ENCODE measurements around the gene MMP12. TPM values are rescaled to one million over a fixed set of nuclear protein-coding genes. Genes with fewer than 3 reads are reported as not detected.

The MMP12 gene
- total RNA-seq, 2 experiments from 2014 or later = not detected

- no peak overlapping the region for H3K27ac Mint-ChIP-seq
- no peaks in the 10 kb centered on the region for H3K9me3 Mint-ChIP-seq
- Histone ChIP-seq H3K27ac (ENCODE audit: low read depth in 1 of 2, low read length in 2 of 2) (no peak overlapping the region), H3K9me3 (ENCODE audit: control insufficient read depth in 1 of 2, insufficient read depth in 1 of 2, low read length in 2 of 2) (no peaks in the 10 kb centered on the region), H3K27me3 (ENCODE audit: control insufficient read depth in 1 of 2, insufficient read depth in 2 of 2, low read length in 2 of 2) (no peaks in the 10 kb centered on the region), H3K36me3 (ENCODE audit: insufficient read depth, low read length) (no peaks in the 10 kb centered on the region), H3K4me1 (ENCODE audit: insufficient read depth, low read length) (no peaks in the 10 kb centered on the region), H3K4me3 (ENCODE audit: low read length) (no peak overlapping the region)
- peaks cover 1% of the 10 kb centered on the region for H3K27me3 Mint-ChIP-seq
- no peak for ATAC-seq (ENCODE audit: poor library complexity)
- no peak overlapping the region for H3K4me3 Mint-ChIP-seq
- ChIA-PET CTCF (no interaction called here), POLR2A (no interaction called here)
- TF ChIP-seq, protein P1, sequence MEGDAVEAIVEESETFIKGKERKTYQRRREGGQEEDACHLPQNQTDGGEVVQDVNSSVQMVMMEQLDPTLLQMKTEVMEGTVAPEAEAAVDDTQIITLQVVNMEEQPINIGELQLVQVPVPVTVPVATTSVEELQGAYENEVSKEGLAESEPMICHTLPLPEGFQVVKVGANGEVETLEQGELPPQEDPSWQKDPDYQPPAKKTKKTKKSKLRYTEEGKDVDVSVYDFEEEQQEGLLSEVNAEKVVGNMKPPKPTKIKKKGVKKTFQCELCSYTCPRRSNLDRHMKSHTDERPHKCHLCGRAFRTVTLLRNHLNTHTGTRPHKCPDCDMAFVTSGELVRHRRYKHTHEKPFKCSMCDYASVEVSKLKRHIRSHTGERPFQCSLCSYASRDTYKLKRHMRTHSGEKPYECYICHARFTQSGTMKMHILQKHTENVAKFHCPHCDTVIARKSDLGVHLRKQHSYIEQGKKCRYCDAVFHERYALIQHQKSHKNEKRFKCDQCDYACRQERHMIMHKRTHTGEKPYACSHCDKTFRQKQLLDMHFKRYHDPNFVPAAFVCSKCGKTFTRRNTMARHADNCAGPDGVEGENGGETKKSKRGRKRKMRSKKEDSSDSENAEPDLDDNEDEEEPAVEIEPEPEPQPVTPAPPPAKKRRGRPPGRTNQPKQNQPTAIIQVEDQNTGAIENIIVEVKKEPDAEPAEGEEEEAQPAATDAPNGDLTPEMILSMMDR (IDR thresholded peaks at IDR 0.05) = no peak
- H3K4me1 Mint-ChIP-seq (ENCODE audit: low read depth) = peaks cover 1% of the 10 kb centered on the region
- DNase-seq = no peak
- H3K36me3 Mint-ChIP-seq (ENCODE audit: low read depth) = no peaks in the 10 kb centered on the region
- intact Hi-C loops (cut with DNase I, micrococcal nuclease) = no loop called here
Measured at GRCh38 chr11:102915044-102915375, 40.2 kb upstream of the MMP12 start.

DNA sequence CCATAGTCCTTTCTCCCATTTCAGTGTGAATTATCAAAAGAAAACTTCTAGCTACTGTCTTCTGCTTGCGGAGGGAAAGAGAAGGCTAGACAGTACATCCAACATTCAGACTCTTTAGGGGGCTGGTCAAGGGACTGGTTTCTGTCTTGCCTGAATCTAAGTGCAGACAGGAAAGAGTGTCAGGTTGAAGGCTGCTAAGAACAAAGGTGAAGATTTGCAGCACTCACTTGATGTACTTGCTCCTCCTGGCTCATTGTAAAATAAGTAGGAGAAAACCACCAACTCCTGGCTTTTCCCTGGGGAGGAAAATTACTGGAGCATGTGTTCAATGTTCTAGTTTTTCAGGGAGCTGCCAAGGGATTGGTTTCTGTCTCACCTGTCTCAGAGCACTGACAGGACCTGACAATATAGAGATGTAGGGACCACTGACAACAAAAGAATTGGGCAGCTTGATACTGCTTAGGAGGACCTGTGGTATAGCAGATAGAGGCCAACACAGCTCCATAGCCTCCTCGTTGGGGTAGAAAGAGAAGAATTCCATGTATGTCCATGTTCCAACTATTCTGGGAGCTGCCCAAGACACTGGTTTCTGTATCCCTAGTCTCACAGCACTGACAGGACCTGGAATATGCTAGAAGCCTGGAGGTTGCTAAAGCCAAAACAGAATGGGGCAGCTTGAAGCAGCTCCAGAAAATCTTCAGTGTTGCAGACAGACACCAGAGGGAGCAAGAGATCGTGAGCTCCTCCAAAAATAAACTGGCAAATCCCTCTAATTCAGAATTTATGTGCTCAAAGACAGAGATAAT lies 39.7 kb upstream of the MMP12 start:
- no peak overlapping the region for H3K27ac Mint-ChIP-seq
- no peaks in the 10 kb centered on the region for H3K4me1 Mint-ChIP-seq (ENCODE audit: low read depth)
- H3K4me3 Mint-ChIP-seq = no peak overlapping the region
- peak in 1 of 14 experiments; percentile 7 for DNase-seq
- ChIA-PET CTCF (no interaction called here), POLR2A (no interaction called here)
- Histone ChIP-seq H3K27me3 (ENCODE audit: control insufficient read depth in 1 of 2, insufficient read depth in 2 of 2, low read length in 2 of 2) (no peaks in the 10 kb centered on the region), H3K27ac (ENCODE audit: low read depth in 1 of 2, low read length in 2 of 2) (no peak overlapping the region), H3K4me3 (ENCODE audit: low read length) (no peak overlapping the region), H3K9me3 (ENCODE audit: control insufficient read depth in 1 of 2, insufficient read depth in 1 of 2, low read length in 2 of 2) (no peaks in the 10 kb centered on the region), H3K4me1 (ENCODE audit: insufficient read depth, low read length) (no peaks in the 10 kb centered on the region), H3K36me3 (ENCODE audit: insufficient read depth, low read length) (no peaks in the 10 kb centered on the region)
- no peak for ATAC-seq (ENCODE audit: poor library complexity)
- no peaks in the 10 kb centered on the region for H3K27me3 Mint-ChIP-seq
- H3K36me3 Mint-ChIP-seq (ENCODE audit: low read depth) = no peaks in the 10 kb centered on the region
- H3K9me3 Mint-ChIP-seq = no peaks in the 10 kb centered on the region
- intact Hi-C loops (cut with DNase I, micrococcal nuclease) = no loop called here
- TF ChIP-seq, protein P1 (IDR thresholded peaks at IDR 0.05) = no peak

DNA sequence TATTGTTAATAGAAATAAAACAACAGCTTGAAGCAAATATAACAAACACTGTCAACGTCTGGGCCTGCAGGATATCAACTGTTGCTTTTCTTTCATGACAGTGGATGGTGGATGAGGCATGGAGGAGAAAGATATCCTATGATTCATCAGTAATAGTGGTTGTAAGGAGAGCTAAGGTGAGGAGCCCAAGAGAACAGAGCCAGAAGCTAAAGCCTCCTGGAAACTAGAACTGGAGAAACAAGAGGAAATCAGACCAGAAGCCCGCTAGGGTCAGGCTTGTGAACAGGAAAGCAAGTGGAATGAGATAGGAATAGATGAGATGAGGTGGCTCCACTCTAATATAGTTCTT lies 37.7 kb upstream of the MMP12 start:
- ChIA-PET CTCF (no interaction called here), POLR2A (no interaction called here)
- Mint-ChIP-seq H3K4me1 (ENCODE audit: low read depth) (no peaks in the 10 kb centered on the region), H3K9me3 (no peaks in the 10 kb centered on the region), H3K27me3 (no peaks in the 10 kb centered on the region), H3K4me3 (no peak overlapping the region), H3K36me3 (ENCODE audit: low read depth) (no peaks in the 10 kb centered on the region), H3K27ac (no peak overlapping the region)
- DNase-seq (no peak), ATAC-seq (ENCODE audit: poor library complexity) (no peak)
- Histone ChIP-seq H3K9me3 (ENCODE audit: control insufficient read depth in 1 of 2, insufficient read depth in 1 of 2, low read length in 2 of 2) (no peaks in the 10 kb centered on the region), H3K27me3 (ENCODE audit: control insufficient read depth in 1 of 2, insufficient read depth in 2 of 2, low read length in 2 of 2) (no peaks in the 10 kb centered on the region), H3K4me3 (ENCODE audit: low read length) (no peak overlapping the region), H3K4me1 (ENCODE audit: insufficient read depth, low read length) (no peaks in the 10 kb centered on the region), H3K27ac (ENCODE audit: low read depth in 1 of 2, low read length in 2 of 2) (no peak overlapping the region), H3K36me3 (ENCODE audit: insufficient read depth, low read length) (no peaks in the 10 kb centered on the region)
- intact Hi-C loops (cut with DNase I, micrococcal nuclease) = no loop called here
- TF ChIP-seq, protein P1 (IDR thresholded peaks at IDR 0.05) = no peak

All from CD4-positive, alpha-beta T cell (primary cell).